NCI-H446 treated with DMSO at 0.1 percent for 48 hours (cell line): ENCODE measurements around the gene ANKH.

Source experiments
- DNase-seq: peaks from one replicate; lab custom pipeline; 2025; lab: John Stamatoyannopoulos, UW

ANKH gene

GRCh38 chr5:14759744-14760547, 111.6 kb downstream of the ANKH start:
- DNase-seq, result no peak

- DNase-seq, result no peak
Measured at GRCh38 chr5:14757850-14758249, 113.7 kb downstream of the ANKH start.

- DNase-seq, result no peak
Measured at GRCh38 chr5:14756478-14756877, 115.1 kb downstream of the ANKH start.

GRCh38 chr5:14753947-14754346, 117.6 kb downstream of the ANKH start:
- peak; percentile 43 for DNase-seq

GRCh38 chr5:14753292-14753691, 118.3 kb downstream of the ANKH start:
- DNase-seq, result no peak

GRCh38 chr5:14752497-14753071, 119.0 kb downstream of the ANKH start:
- no peak for DNase-seq

- DNase-seq, result no peak
Measured at GRCh38 chr5:14750712-14751111, 120.9 kb downstream of the ANKH start.

- DNase-seq, result no peak
Measured at GRCh38 chr5:14749579-14750101, 121.9 kb downstream of the ANKH start.

GRCh38 chr5:14748180-14748900, 123.2 kb downstream of the ANKH start:
- no peak for DNase-seq

- DNase-seq, result no peak
Measured at GRCh38 chr5:14745753-14746152, 125.8 kb downstream of the ANKH start.

- no peak for DNase-seq
Measured at GRCh38 chr5:14745188-14745563, 126.4 kb downstream of the ANKH start.

GRCh38 chr5:14744296-14745187, 127.0 kb downstream of the ANKH start:
- no peak for DNase-seq

- no peak for DNase-seq
Measured at GRCh38 chr5:14743601-14744295, 127.8 kb downstream of the ANKH start.

- no peak for DNase-seq
Measured at GRCh38 chr5:14742498-14742897, 129.1 kb downstream of the ANKH start.

GRCh38 chr5:14741801-14742440, 129.7 kb downstream of the ANKH start:
- DNase-seq, result no peak

GRCh38 chr5:14741131-14741530, 130.4 kb downstream of the ANKH start:
- DNase-seq, result no peak

GRCh38 chr5:14739981-14740380, 131.6 kb downstream of the ANKH start:
- no peak for DNase-seq

- no peak for DNase-seq
Measured at GRCh38 chr5:14739538-14739937, 132.0 kb downstream of the ANKH start.

GRCh38 chr5:14738050-14738449, 133.5 kb downstream of the ANKH start:
- DNase-seq, result no peak

GRCh38 chr5:14737291-14737690, 134.3 kb downstream of the ANKH start:
- no peak for DNase-seq

GRCh38 chr5:14735944-14736343, 135.6 kb downstream of the ANKH start:
- DNase-seq, result no peak
